GF-D8 (cell line): ENCODE data around the gene TAF1B.
"Not testable (repeated sequence)": the region's sequence is repeated elsewhere in the genome, so short reads cannot be mapped to it uniquely, and the experiment has no call there.

Source experiments
- DNase-seq: peaks from one replicate; lab custom pipeline; 2025; lab: John Stamatoyannopoulos, UW

Gene TAF1B

DNA sequence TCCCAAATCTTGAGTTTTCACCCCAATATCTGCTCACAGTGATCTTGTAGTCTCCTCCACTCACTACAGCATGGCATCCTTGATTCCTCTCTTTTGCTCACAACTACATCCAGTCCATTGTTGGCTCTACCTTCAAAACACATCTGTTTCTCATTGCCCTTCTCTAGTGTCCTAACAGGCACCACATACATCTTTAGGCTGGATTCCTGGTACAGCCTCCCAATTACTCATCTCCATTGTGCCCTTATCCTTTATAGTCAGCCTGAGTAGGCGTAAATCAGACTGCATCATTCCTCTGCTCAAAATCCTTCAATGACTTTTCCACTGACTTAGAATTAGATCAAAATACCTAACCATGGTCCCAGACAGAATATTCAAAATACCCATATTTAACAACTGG, 10.7 kb upstream of the TAF1B start:
- no peak for DNase-seq

DNA sequence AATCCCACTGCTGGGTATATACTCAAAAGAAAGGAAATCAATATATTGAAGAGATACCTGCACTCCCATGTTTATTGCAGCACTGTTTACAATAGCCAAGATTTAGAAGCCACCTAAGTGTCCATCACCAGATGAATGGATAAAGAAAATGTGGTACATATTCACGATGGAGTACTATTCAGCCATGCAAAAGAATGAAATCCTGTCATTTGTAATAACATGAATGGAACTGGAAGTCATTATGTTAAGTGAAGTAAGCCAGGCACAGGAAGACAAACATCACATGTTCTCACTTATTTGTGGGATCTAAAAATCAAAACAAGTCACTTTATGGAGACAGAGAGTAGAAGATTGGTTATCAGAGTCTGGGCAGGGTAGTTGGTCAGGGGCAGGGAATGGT, 8.2 kb upstream of the TAF1B start:
- DNase-seq: not testable (repeated sequence)

DNA sequence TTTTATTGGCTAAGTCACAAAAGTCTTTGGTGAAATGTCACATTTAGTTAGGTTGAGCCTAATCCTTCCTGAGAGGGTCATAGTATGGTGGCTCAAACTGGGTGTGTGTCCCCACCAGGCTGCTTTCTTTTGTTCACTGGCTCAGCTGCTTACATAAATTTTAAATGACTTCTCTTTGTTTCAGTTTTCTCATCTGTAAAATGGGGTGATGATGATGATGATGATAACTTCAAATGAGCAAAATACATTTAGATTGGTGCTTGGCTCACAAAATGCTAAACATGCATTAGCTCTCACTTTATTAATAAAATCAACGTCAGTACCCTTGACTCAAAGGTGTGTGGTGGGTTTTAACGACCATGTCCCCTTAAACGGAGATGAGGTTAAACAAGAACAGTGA, 7.2 kb upstream of the TAF1B start:
- no peak for DNase-seq

DNA sequence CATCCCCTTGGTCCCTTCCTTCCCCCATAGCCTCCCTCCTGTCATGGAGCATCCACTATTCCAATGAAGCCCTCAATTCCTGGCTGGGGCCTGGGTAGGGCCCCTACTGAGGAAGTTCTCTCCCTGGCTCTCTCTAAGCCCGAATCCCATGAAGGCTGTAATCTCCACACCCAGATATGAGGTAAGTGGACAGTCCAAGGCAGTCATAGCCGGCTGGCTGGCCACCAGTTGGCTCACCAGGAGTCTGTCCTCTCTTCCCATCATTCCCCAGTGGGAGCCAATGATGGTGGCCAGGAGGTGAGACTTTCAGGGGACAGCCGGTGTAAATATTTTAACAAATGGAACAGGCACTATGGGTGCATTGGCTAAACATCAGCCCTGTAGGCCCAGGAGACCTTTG, 6.8 kb upstream of the TAF1B start:
- DNase-seq: no peak

DNA sequence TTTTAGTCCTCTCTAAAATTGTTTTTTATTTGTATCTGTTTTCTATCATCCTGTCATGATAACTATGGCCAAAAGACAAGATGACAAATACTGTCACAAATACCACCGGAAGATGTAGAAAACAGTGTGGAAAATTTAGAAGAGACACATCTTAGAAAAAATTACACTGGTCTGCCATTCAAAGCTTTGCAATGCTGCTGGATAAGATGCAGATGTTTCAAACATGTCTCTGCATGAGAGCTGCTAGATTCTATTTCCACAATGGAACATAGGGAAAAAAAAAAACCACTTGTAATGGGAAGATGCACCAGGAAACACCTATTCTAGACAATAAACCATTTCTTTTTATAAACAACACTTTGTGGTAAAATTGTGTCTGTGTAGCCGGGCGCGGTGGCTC, 5.8 kb upstream of the TAF1B start:
- DNase-seq: no peak

DNA sequence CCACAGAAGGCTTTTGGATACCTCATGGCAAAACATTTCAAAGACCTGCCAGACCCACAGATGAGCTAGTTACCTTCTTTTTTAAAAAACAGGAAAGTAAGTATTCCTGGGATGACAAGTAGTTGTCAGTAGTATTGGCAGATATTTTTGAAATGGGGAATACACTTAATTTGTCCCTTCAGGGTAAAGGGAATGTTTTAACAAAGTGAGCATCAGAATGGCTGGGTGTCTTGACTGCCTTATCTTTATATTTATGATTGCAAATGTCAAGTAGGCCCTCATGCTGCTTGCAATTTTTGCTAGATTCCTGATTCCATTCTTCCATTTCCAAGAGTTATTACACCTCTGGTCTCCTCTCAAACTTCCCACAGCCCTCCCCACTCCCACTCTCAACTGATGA, 4.9 kb upstream of the TAF1B start:
- DNase-seq: no peak

DNA sequence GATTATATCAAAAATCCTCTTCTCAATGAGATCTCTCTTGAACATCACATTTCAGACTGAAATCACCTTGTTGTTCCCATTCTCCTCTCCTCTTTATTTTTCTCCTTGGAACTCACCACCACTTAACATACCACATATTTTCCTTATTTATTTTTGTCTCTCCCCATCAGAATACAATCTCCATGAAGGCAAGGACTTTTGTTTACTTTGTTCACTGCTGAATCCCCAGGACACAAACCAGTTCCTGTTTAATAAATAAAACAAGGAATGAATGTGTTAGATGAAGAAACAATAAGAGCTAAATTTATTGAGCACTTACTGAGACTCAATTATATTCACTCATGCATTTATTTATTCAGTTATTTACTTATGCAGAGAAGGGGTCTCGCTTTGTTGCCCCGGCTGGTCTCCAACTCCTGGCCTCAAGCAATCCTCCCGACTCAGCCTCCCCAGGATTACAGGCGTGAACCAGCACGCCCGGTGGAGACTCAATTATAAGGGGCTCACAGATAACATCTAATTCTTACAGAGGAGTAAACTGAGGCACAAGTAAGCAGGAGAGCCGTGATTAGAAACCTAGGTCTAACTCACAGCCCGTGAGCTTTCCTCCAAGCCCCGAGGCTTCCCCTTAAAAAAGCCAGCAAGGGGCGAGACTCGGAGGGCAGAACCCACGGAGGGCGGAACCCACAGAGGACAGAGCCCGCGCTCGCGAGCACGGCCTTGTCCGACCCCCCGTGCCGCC, 616 bp upstream of the TAF1B start:
- DNase-seq: no peak

DNA sequence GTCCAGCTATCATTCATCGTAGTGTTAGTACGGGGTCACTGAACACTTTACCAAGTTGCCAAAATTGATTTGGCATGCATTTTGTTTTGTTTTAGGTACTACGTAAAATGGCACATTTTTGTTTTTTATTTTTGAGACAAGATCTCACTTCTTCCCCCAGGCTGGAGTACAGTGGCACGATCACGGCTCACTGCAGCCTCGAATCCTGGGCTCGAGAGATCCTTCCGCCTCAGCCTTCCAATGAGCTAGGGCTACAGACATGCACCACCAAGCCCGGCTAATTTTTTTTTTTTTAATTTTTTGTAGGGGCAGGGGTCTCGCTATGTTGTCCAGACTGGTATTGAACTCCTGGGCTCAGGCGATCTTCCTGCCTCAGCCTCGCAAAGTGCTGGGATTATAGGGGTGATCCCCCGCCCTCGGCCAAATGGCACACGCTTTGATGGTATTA, 786 bp downstream of the TAF1B start:
- no peak for DNase-seq

DNA sequence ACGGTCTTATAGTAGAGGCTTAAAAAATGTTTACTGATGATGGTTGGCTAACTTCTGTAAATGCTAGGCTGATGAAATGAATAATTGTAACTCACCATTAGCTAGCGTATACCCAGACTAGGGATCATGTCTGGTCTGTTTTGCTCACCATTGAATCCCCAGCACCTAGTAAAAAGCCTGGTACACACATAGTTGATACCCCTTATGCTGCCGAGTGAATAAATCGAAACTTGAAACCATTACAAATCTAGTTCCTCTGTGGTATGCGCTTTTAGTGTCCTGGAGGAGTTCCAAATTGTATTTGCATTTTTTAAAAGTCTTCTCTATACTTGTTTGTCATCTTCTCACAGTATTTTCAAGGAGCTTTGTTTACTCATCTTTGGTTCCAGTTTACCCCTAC, 1.3 kb downstream of the TAF1B start:
- no peak for DNase-seq

DNA sequence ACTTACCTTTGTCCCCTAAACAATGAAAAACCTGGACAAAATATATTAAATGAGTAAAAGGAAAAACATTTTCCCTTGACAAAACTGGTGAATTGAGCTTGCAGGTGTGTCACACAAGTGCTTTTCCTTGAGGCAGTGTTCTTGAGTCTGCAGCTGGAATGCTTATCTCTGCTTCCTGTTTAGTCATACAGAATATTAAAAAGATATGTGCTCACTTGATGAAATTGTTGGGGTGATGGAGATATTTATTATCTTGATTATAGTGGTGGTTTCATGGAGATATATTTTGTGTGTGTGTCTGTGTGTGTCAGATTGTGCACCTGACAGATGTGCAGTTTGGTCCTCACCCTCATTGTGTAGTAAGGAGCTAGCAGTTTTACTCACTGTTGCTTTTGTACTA, 3.3 kb downstream of the TAF1B start:
- no peak for DNase-seq

DNA sequence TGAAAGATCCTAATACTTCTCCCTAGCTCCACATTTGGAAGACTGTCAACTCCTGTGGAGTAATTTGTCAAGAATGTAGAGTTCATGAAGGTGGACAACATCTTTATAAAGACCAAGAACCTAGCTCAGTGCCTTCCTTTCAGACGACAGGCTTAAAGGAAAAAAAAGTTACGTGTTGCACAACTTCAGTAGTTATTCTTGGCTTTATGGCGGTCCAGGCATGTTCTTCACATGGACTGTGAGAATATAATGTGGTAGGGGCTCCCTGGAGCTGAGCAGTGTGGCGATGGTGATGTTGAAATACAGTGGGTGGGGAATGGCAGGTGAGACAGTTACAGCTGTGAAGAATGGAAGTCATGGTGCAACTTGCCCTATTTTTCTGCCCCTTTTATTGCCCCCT, 3.9 kb downstream of the TAF1B start:
- no peak for DNase-seq

DNA sequence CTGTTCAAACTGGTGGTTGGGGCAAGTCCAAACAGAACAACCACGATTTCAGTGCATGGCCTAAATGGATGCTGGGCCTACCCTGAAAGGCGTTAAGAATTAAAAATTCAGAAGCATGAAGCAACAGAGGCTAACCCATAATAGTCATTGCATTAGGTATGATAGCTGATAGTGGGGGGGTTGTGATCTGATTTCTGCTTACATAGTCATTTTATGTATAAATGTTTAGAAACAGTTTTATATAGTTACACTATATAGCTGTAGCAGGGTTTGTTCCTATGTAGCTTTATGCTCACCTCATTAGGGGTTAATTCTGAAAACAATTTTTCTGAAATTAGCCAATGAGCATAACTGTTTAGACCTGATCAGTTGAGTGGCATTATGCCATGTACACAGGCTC, 9.6 kb downstream of the TAF1B start:
- no peak for DNase-seq

DNA sequence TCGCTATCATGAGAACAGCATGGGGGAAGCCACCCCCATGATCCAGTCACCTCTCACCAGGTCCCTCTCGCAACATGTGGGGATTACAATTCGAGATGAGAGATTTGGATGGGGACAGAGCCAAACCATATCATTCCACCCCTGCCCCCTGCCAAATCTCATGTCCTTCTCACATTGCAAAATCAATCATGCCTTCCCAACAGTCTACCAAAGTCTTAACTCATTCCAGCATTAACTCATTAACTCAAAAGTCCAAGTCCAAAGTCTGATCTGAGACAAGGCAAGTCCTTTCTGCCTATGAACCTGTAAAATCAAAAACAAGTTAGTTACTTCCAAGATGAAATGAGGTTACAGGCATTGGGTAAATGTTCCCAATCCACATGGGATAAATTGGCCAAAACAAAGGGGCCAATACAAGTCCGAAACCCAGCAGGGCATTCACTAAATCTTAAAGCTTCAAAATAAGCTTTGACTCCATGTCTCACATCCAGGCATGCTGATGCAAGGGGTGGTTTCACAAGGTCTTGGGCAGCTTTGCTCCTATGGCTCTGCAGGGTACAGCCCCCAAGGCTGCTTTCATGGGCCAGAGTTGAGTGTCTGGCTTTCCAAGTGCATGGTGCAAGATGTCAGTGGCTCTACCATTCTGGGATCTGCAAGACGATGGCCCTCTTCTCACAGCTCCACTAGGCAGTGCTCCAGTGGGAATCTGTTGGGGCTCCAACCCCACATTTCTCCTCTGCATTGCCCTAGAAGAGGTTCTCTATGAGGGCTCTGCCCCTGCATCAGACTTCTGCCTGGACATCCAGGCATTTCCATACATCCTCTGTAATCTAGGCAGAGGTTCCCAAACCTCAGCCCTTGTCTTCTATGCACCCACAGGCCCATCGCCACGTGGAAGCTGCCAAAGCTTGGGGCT, 14.8 kb downstream of the TAF1B start:
- DNase-seq: no peak

DNA sequence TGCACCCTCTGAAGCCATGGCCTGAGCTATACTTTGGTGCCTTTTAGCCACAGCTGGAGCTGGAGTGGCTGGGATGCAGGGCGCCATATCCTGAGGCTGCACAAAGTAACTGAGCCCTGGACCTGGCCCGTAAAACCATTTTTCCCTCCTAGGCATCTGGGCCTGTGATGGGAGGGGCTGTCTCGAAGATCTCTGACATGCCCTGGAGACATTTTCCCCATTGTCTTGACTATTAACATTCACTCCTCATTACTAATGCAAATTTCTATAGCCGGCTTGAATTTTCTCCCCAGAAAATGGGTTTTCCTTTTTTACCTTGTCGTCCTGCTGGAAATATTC, 15.4 kb downstream of the TAF1B start:
- no peak for DNase-seq

DNA sequence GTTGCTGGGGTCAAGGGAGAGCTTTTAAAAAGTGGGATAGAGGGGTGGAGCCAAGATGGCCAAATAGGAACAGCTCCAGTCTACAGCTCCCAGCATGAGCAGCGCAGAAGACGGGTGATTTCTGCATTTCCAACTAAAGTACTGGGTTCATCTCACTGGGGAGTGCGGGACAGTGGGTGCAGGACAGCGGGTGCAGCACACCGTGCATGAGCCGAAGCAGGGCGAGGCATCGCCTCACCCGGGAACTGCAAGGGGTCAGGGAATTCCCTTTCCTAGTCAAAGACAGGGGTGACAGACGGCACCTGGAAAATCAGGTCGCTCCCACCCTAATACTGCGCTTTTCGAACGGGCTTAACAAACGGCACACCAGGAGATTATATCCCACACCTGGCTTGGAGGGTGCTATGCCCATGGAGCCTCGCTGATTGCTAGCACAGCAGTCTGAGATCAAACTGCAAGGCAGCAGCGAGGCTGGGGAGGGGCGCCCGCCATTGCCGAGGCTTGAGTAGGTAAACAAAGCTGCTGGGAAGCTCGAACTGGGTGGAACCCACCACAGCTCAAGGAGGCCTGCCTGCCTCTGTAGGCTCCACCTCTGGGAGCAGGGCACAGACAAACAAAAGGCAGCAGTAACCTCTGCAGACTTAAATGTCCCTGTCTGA, 17.8 kb downstream of the TAF1B start:
- DNase-seq: not testable (repeated sequence)

DNA sequence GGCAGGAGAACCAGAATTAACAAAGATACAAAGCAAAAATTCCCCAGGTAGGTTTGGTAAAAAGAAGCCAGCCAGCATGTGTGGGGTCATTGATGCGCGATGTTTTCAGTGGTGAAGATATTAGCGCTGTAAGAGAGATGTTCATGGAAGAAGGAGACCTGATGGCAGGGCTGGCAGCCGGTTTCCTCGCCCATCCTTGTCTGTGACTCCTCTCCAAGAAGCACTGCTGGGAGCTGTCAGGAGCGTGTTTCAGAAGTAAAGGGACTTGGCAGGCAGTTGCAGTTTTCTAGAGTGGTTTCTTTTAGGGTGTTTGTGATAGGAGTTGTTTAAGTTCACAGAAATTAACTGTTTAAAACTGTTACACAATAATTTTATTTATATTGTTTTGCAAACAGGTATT, 24.6 kb downstream of the TAF1B start:
- DNase-seq: no peak

DNA sequence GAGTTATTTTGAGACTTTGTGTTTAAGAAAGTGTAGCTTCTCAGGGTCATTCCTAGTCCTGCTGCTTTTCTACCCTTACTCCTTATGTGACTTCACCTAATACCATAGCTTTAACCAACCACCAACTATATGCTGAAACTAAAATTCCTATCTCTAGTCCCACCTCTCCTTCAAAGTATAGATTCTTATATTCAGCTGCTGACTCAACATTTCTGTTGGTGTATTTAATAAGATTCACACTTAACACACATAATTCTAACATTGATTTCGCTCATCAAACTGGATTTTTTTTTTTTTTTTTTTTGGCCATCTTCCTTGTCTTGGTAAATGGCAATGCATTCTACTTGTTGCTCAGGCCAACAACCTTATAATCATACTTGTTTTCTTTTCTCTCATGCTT, 30.1 kb downstream of the TAF1B start:
- no peak for DNase-seq

DNA sequence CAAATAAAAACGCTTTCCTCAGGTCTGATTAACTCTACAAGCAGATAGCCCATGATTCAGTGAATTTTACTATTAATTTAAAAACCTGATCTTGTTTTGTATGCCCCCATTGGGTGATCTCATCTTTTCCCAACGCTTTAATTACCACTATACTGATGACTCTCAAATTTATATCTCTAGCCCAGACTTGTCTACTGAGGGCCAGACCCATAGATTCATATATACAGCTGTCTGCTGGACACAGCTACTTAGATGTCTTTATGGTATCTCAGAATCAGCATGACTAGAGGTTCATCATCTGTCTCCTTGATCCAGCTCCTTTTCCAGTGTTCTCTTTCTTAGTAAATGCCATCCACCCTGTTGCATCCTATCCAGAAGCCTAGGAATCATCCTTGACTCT, 33.8 kb downstream of the TAF1B start:
- DNase-seq: no peak

DNA sequence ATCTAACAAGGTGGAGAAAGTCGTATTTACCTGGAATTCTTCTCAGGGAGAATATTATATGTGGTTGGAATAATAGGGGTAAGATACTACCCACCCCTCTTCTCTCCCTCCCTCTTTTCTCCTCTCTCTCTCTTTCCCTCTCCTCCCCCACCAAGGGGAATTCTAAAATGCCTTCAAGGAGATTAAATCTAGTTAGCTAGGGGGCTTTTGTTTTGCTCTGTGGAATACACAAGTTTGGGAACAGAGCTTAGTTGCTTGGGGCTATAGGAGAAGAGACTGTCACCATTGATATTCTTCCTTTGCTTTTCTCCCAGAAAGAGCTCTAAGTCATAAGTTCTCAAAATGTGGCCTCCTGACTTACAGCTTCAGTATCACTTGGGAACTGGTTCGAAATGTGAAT, 34.5 kb downstream of the TAF1B start:
- no peak for DNase-seq

DNA sequence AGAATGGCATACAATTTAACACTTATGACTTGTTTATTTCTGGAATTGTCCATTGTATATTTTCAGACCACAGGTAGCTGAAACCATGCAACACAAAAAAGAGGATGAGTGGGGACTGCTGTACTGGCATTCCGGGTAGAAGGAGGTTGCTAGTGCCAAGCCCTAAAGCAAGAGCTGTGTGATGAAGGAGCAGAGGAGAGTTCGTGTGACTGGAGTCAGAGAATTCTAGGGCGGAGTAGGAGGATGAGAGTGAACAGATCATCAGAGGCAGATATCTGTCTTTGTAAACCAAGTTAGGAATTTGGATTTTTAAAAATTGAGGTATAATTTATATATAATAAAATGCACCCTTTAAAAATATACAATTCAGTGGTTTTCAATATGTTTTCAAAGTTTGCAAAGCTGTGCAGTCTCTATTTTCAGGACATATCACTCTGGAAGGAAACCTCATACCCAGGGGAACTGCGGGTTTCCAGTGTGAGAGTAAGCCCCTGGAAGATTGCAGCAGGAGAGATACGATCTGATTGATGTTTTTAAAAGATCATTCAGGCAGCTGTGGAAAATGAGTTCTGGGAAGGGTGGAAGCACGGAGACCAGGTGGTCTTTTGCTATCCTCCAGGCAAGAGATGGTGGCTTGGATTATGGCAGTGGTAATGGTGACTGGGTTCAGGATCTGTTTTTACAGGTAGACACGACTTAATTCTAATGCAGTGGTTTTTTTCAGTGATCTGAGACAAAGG, 36.4 kb downstream of the TAF1B start:
- DNase-seq: no peak

DNA sequence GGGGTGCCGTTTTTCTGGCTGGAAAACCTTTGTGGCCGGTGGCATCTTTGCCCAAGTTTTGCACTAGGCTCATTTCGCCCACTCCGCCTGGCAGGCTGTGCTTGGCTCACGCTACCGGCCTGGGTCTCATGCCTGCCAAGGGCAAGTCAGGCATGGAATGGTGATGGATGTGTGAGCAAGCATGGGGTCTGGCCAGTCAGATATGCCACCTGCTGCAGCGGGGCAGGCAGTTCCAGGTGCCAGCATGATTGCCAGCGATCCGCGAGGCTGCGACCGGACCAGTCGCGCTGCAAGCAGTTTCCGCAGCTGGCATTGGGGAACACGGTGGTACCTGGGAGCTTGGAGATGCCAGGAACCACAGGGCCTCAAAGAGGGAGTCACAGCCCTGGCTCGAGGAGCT, 40.6 kb downstream of the TAF1B start:
- no peak for DNase-seq

DNA sequence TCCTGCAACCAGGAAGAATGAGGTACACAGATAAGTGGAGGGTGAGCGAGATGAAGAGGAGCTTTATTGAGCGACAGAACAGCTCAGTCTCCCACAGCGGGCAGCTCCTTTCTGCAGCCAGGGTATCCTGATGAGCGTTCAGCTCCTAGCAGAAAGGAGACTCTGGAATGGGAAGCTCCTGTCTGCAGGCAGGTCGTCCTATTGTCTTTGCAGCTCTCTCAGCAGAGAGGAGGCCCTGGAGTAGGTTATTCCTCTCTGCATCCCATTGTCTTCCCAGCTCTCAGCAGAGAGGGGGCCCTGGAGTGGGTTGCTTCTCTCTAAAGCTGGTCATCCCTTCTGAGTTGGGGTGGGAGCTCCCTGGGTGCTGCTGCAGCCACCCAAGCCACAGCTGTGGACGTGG, 41.2 kb downstream of the TAF1B start:
- no peak for DNase-seq
